GM12873 (cell line): ENCODE results near the gene PDHA1.

Source experiments
- TF ChIP-seq, protein P1 (sequence below): IDR thresholded peaks from 2 replicates; pipeline ENCODE4 v1.5.1; 2012; ENCODE audit warnings: low read depth, mild to moderate bottlenecking, moderate library complexity, low read length, control low read depth; ENCODE audit not compliant: insufficient read depth; ENCODE audit errors: missing control alignments

PDHA1 gene

DNA sequence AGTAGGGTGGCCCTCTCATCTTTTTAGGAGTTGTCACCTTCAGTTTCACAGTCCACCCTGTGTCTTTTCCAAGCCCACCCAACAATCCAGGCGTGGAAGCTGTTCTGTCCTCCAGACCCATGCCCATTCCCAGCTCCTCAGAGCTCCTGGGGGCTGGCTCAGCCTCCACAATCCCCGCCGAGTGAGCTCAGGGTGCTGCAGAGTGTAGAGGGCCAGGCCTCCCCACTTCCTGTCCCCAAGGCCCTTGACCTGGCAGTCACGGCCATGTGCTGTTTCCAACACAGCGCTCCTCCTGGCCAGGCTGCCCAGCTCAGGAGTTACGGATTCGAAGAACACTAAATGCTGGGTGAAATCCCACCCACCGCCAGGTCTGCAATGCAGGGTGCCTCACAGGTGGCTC is 31.8 kb downstream of the PDHA1 start:
- TF ChIP-seq, protein P1, sequence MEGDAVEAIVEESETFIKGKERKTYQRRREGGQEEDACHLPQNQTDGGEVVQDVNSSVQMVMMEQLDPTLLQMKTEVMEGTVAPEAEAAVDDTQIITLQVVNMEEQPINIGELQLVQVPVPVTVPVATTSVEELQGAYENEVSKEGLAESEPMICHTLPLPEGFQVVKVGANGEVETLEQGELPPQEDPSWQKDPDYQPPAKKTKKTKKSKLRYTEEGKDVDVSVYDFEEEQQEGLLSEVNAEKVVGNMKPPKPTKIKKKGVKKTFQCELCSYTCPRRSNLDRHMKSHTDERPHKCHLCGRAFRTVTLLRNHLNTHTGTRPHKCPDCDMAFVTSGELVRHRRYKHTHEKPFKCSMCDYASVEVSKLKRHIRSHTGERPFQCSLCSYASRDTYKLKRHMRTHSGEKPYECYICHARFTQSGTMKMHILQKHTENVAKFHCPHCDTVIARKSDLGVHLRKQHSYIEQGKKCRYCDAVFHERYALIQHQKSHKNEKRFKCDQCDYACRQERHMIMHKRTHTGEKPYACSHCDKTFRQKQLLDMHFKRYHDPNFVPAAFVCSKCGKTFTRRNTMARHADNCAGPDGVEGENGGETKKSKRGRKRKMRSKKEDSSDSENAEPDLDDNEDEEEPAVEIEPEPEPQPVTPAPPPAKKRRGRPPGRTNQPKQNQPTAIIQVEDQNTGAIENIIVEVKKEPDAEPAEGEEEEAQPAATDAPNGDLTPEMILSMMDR, result no peak

DNA sequence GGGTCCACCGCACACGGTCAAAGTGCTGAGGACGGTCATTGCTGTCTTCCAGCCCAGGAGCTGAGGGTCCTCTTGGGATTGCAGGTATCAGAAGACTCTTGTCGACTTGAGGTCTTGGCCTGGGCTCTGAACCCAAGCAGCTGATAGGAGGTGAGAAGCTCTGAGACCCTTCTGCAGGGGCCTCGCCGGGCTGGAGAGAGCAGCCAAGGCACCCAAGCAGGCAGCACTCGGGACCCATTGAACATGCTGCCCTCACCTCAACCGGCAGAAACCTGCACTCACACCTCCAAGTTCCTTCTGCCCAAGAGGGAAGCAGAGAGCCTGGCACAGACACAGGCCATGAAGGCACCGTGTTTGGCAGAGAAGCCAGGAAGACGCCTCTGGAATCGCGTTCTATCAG is 34.1 kb downstream of the PDHA1 start:
- TF ChIP-seq, protein P1, result no peak

DNA sequence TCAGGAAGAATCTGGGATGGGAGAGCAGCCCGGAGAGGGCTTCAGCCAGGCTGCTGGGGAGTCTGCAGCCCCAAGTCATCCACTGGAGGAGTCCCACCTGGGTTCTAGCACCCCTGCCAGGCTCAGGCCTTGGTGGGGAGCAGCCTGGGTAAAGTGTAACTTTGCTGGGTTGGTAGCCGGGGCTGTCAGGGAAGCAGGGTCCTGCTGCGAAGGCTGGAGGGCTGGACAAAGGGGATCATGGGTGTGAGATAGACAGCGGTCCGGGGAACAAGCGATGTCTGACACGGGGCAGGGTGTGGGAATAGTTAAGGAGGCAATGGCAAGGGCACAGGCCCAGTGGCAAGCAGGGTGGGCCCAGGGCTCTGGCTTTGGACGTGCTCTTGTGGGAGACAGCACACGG is 37.6 kb downstream of the PDHA1 start:
- TF ChIP-seq, protein P1, result no peak

DNA sequence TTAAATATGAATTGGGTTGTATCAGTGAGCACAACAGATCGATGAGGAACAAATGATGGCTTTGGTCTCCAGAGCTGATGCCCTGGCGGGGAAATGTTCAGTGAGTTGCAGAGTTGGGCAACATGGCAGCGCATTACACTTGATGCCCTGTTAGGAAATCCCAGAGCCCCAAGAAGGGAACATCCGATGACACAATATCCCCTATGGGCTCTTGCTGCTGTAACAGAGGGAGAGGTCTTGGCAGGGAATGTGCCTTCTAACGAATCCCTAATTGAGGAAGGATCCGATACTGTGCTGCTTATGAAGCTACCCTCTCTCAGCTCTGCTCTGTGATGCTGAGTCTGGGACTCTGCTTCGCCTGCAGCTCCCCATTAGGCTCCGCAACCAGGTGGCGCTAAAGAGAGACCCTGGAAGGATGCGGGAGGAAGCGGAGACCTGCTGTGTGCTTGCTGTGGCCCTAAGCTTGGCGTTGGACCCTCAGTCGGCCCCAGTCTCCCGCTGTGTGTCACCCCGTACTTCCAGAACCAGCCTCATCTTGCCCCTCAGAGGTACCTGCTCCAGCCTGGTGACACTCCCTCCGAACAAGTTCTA is 38.9 kb downstream of the PDHA1 start:
- TF ChIP-seq, protein P1, result peak; percentile 74

DNA sequence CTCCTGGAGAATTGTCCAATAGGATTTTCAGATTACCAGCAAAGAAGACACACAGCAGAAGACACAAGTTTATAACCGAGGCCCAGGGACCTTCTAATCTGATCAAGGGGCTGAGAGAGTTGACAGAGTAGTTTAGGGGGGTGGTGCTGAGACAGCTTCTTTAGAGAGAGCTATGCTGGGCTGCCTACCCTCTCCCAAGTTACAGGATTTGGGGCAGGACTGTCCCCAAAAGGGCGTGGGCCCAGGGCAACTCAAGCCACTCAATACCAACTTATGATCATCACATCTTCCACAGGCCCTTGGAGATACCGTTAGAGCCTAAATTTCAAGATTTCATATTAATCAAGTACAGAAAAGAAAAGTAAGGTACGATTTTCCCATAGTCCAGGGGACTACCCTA is 43.0 kb downstream of the PDHA1 start:
- TF ChIP-seq, protein P1, result no peak

DNA sequence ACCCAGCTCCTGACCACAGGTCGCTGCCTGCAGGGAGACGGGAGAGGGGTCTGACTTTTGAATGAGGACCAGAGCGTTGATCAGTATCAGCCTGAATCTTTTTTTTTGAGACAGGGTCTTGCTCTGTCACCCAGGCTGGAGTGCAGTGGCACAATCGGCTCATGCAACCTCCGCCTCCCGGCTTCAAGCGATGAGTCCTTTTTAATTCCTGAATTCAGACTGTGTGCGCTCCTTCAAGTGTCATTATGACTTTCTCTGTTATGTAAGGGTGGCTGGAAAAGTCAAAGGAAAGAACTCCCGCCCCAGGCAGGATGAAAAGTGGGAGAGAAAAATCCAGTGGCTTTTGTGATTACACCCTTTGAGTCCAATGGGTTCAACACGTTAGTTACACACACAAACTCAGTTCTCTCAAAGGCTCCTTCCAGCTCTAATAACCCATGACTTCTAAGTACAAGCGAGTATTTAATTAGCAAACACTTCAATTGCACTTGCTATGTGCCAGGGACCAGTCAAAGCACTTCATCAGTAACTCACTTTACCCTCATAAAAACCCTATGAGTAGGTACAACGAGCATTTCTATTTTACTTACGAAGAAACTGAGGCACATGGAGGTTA is 44.4 kb downstream of the PDHA1 start:
- TF ChIP-seq, protein P1, result no peak

DNA sequence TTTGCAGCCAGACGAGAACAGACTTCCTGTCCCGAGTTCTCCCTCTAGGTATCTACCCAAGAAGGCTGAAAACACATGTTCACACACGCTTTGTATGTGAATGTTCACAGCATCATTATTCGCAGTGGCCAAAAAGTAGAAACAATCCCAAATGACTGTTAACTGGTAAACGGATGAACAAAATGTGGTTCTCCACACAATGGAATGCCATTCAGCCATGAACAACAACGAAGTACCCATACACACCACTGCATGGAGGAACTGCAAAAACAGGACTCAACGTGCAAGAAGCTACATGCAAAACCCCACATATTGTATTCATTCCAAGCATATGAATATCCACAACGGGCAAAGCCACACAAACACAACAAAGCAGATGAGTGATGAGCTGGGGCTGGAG is 45.0 kb downstream of the PDHA1 start:
- TF ChIP-seq, protein P1, result no peak
